Activated CD4-positive, alpha-beta memory T cell treated with anti-CD3 and anti-CD28 coated beads, Interleukin-2, amount 10 ng/mL, durations not matched to agents 7 days and 5 days (primary cell): ENCODE results near the gene PAQR5. TPM values are rescaled to one million over a fixed set of nuclear protein-coding genes. Genes with fewer than 3 reads are reported as not detected.
"Not testable (repeated sequence)": the region's sequence is repeated elsewhere in the genome, so short reads cannot be mapped to it uniquely, and the experiment has no call there.

Experiments
- CTCF ChIA-PET: fragments of 350-600 bp; sonication (Branson Sonifier 250); formaldehyde crosslinking; loops from one replicate; lab custom pipeline; 2021; ENCODE audit warnings: antibody characterized with exemption, inconsistent platforms; lab: Charles Lee
- POLR2A ChIA-PET: fragments of 350-600 bp; sonication (Branson Sonifier 250); formaldehyde crosslinking; loops from one replicate; lab custom pipeline; 2021; ENCODE audit warnings: antibody characterized with exemption; lab: Charles Lee
- DNase-seq: peaks from one replicate; pipeline ENCODE4 v3.0.0-alpha.2; 2020
- H3K27ac Mint-ChIP-seq: one replicate; pipeline ENCODE4 v1.8.0; 2021; ENCODE audit warnings: mild to moderate bottlenecking, mixed read lengths
- H3K27me3 Mint-ChIP-seq: one replicate; pipeline ENCODE4 v1.8.0; 2021; ENCODE audit warnings: mixed read lengths
- H3K36me3 Mint-ChIP-seq: one replicate; pipeline ENCODE4 v1.8.0; 2021; ENCODE audit warnings: low read depth, mixed read lengths
- H3K4me1 Mint-ChIP-seq: one replicate; pipeline ENCODE4 v1.8.0; 2021; ENCODE audit warnings: mixed read lengths
- H3K4me3 Mint-ChIP-seq: one replicate; pipeline ENCODE4 v1.8.0; 2021; ENCODE audit warnings: mild to moderate bottlenecking, mixed read lengths
- H3K9me3 Mint-ChIP-seq: one replicate; pipeline ENCODE4 v1.8.0; 2021; ENCODE audit warnings: mixed read lengths
- total RNA-seq, 2 experiments: library from RNA; stranded (reverse); gene quantifications; one replicate each; pipeline ENCODE4 v1.2.3, GENCODE V29; 2021

PAQR5 gene
- total RNA-seq, 2 experiments from 2014 or later = not detected

DNA sequence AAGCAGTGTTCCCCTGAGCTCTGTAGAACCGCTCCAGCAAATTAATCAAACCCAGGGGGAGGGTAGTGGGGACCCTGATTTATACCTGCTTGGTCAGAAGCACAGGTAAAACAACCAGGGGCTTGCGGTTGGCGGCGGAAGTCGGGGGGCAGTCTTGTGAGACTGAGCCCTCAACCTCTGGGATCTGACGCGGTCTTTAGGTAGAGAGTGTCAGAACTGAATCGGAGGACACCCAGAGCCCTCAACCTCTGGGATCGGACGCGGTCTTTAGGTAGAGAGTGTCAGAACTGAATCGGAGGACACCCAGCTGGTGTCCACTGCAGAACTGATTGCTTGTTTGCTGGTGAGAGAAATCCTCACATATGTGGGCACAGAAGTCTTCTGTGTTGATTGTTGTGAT, 12.9 kb upstream of the PAQR5 start:
- Mint-ChIP-seq H3K27me3 (peaks cover 1% of the 10 kb centered on the region), H3K9me3 (no peaks in the 10 kb centered on the region), H3K27ac (no peak overlapping the region), H3K4me1 (no peaks in the 10 kb centered on the region), H3K4me3 (no peak overlapping the region), H3K36me3 (no peaks in the 10 kb centered on the region)
- no peak for DNase-seq
- CTCF ChIA-PET = no interaction called here
- POLR2A ChIA-PET = no interaction called here

GRCh38 chr15:69288011-69288410, 10.7 kb upstream of the PAQR5 start:
- Mint-ChIP-seq H3K4me3 (no peak overlapping the region), H3K4me1 (no peaks in the 10 kb centered on the region), H3K36me3 (no peaks in the 10 kb centered on the region), H3K27me3 (no peaks in the 10 kb centered on the region), H3K9me3 (no peaks in the 10 kb centered on the region), H3K27ac (no peak overlapping the region)
- POLR2A ChIA-PET = no interaction called here
- CTCF ChIA-PET = no interaction called here
- DNase-seq = no peak

DNA sequence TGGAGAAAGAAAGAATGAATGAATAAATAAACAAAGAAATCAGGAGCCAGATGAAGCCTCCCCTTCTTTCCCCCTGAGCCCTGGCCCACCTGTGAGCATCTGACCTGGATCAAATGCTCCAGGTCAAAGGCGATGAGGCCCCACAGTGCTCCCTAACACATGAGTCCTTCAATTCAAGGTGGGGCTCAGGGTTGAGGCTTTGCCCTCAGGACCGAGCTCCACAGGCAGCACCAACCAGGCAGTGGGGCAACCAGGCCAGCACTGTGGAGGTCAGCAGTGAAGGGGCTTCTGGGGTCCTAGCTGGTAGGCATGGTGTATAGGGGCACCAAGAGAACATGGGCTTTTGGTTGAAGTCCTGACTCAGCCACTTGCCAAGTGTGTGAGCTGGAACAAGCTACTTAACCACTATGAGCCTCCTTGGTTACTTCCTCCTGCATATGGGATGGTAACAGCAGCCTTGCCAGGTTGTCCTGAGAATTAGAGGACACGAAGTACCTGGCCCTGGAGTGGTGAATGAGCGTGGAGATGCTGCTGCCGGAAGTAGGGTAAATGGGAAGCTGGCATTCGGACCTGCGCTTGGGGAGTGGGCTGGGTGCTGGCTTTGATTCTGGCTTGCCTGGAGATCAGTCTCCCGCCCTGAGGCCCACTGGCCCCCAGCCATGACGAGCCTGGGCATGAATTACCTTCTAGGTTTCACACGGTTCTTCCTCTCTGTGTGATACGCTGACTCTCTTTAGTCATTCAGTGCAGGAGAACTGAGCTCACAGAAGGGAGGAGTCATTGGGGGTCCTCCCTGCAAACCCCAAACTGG, 10.0 kb upstream of the PAQR5 start:
- no peak overlapping the region for H3K4me3 Mint-ChIP-seq
- H3K4me1 Mint-ChIP-seq = no peaks in the 10 kb centered on the region
- H3K27ac Mint-ChIP-seq = no peak overlapping the region
- POLR2A ChIA-PET = no interaction called here
- CTCF ChIA-PET = no interaction called here
- DNase-seq = no peak
- H3K27me3 Mint-ChIP-seq = no peaks in the 10 kb centered on the region
- no peaks in the 10 kb centered on the region for H3K36me3 Mint-ChIP-seq
- no peaks in the 10 kb centered on the region for H3K9me3 Mint-ChIP-seq

GRCh38 chr15:69289342-69290146, 9.2 kb upstream of the PAQR5 start:
- H3K36me3 Mint-ChIP-seq = no peaks in the 10 kb centered on the region
- POLR2A ChIA-PET = no interaction called here
- CTCF ChIA-PET = no interaction called here
- H3K27ac Mint-ChIP-seq = no peak overlapping the region
- no peaks in the 10 kb centered on the region for H3K4me1 Mint-ChIP-seq
- H3K4me3 Mint-ChIP-seq = no peak overlapping the region
- no peak for DNase-seq
- no peaks in the 10 kb centered on the region for H3K9me3 Mint-ChIP-seq
- no peaks in the 10 kb centered on the region for H3K27me3 Mint-ChIP-seq

DNA sequence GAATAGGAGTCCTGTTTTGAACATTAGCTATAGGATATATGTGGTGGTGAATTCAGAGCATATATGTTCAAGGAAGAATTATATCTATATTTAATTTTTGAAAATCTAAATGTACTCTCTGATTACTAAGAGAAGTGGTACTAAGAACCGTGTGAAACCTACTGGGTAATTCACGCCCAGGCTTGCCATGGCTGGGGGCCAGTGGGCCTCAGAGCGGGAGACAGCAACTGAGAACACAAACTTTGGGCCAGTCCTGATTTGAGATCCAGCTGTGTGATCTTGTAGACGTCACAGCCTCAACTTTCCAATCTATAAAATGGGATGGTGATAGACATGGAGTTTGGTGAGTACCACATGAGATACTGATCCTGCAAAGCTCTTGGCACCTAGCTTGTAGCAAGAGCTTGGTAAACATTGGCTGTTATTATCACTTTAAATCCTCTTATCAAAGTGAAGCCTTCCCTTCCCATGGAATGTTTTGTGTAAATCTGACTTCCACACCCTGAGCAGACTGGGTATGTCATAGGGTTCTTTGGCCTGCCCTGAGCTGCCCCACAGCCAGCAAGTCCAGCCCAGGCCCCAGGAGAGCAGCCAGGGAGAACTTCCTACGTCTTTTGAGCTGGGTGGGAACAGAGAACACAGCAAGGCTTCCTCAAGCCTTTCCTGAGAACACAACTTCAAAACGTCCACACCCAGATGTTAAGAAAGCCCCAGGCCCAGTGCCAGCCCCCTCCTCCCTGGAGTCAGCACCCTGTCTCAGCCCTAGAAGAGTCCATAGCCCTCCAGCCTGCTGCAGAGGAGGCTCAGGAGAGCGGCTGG, 8.2 kb upstream of the PAQR5 start:
- ChIA-PET POLR2A (no interaction called here), CTCF (no interaction called here)
- H3K4me3 Mint-ChIP-seq = no peak overlapping the region
- H3K36me3 Mint-ChIP-seq = no peaks in the 10 kb centered on the region
- no peaks in the 10 kb centered on the region for H3K4me1 Mint-ChIP-seq
- no peak for DNase-seq
- peaks cover 2% of the 10 kb centered on the region for H3K27me3 Mint-ChIP-seq
- no peak overlapping the region for H3K27ac Mint-ChIP-seq
- H3K9me3 Mint-ChIP-seq = no peaks in the 10 kb centered on the region

- DNase-seq, POLR2A ChIA-PET, H3K9me3 Mint-ChIP-seq, H3K27me3 Mint-ChIP-seq, H3K36me3 Mint-ChIP-seq, H3K27ac Mint-ChIP-seq, H3K4me1 Mint-ChIP-seq, H3K4me3 Mint-ChIP-seq: not testable (repeated sequence)
- CTCF ChIA-PET = interaction anchor here (0.7 to 1.2 kb wide), 2 partner anchors 8 to 1433 kb away, joined by 3 read pairs; no protein-coding TSS in a partner anchor
These were observed 7.1 kb upstream of the PAQR5 start for GRCh38 chr15:69291651-69292050.

GRCh38 chr15:69292826-69293420, 5.8 kb upstream of the PAQR5 start:
- ChIA-PET POLR2A (no interaction called here), CTCF (no interaction called here)
- peaks cover 19% of the 10 kb centered on the region for H3K27me3 Mint-ChIP-seq
- no peaks in the 10 kb centered on the region for H3K9me3 Mint-ChIP-seq
- DNase-seq = no peak
- no peaks in the 10 kb centered on the region for H3K4me1 Mint-ChIP-seq
- no peak overlapping the region for H3K4me3 Mint-ChIP-seq
- H3K27ac Mint-ChIP-seq = no peak overlapping the region
- H3K36me3 Mint-ChIP-seq = no peaks in the 10 kb centered on the region

DNA sequence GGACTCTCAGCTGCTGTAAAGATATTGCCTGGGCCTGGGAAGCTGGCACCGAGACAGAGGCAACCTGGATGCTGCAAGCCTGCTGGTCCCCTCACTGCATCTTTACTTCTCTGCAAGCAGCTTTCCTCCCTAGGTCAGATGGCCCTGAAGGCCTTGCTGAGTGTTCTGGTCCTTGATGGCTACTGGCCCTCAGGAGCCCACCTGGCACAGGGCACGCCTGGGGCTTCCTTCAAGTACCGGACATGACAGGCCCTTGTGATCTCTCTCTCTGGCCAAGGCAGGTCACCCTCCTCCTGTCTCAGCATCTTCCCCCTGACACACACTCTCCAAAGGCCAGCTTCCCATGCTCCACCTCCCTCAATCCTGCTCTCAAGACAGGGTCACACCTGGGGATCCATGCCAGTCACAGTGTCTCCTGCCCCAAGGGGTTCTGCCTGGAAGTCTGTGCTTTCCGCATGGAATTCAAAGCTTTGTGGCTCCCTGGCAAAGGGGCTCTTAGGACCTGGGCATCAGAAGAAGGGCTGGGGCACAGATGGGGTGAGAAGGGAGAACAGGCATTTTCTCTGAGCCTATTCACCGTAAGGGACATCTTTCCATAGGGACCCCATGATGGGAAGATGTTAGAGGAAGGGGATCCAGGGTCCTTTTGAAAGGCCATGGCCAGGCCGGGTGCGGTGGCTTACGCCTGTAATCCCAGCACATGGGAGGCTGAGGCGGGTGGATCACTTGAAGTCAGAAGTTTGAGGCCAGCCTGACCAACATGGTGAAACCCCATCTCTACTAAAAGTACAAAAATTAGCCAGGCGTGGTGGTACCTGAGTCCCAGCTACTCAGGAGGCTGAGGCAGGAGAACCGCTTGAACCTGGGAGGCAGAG, 4.7 kb upstream of the PAQR5 start:
- no peaks in the 10 kb centered on the region for H3K4me1 Mint-ChIP-seq
- H3K36me3 Mint-ChIP-seq = no peaks in the 10 kb centered on the region
- ChIA-PET POLR2A (no interaction called here), CTCF (no interaction called here)
- H3K27ac Mint-ChIP-seq = no peak overlapping the region
- peaks cover 25% of the 10 kb centered on the region for H3K27me3 Mint-ChIP-seq
- no peaks in the 10 kb centered on the region for H3K9me3 Mint-ChIP-seq
- no peak overlapping the region for H3K4me3 Mint-ChIP-seq
- no peak for DNase-seq

DNA sequence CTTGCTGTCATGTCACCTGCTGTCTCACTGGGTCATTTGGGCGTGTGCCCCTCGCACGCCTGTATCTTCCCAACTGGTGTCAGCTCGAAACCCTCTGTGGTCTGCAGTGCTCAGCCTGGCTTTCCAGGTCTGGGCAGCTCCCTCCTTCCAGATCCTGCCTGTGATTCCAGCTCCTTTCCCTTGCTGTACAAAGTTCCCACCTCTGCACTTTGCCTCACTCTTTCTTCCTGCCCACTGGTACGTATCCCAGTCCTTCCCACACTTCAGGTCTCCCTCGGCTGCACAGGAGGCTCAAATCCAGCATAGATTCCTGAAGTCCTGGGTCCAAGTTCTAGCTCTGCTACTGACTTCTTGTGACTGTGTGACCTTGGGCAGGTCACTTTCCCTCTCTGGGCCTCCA, 2.1 kb upstream of the PAQR5 start:
- ChIA-PET POLR2A (no interaction called here), CTCF (no interaction called here)
- Mint-ChIP-seq H3K27ac (no peak overlapping the region), H3K9me3 (no peaks in the 10 kb centered on the region), H3K4me3 (no peak overlapping the region), H3K36me3 (no peaks in the 10 kb centered on the region), H3K4me1 (no peaks in the 10 kb centered on the region), H3K27me3 (peaks cover 47% of the 10 kb centered on the region)
- DNase-seq = no peak

DNA sequence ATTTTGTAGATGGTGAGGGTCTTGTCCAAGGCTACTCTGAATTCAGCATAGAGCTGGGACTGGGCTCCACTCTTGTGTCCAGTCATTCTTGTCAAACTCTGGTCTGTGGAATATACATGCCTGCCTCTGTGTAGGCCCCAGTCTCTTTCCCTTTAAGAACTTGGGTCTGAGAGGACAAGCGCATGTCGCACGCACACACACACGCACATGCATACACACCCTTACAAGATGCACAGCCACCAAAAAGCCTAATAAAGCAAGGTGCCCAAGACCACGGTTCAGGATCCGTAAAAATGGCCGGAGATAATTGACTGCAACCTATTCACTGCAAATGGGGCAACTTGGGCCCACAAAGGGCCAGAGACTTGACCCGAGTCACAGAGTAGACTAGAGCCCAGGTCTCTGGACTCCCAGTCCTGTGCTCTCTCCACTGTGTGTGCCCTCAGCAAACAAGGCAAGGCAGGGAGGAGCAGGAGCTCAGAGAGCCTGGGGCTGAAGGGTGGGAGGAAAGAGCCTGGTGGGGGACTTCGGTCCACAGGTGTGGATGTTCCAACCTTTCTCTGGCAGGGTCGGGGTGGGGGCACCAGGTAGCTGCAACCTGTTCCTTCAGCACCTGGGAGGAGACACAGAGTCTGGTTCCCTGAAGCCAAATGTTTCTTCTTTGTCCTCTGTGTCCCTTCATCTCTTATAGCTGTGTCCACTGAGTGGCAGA, 914 bp upstream of the PAQR5 start:
- peaks cover 49% of the 10 kb centered on the region for H3K27me3 Mint-ChIP-seq
- H3K4me3 Mint-ChIP-seq = no peak overlapping the region
- no peaks in the 10 kb centered on the region for H3K4me1 Mint-ChIP-seq
- ChIA-PET CTCF (no interaction called here), POLR2A (no interaction called here)
- no peak overlapping the region for H3K27ac Mint-ChIP-seq
- DNase-seq = no peak
- no peaks in the 10 kb centered on the region for H3K36me3 Mint-ChIP-seq
- H3K9me3 Mint-ChIP-seq = no peaks in the 10 kb centered on the region

DNA sequence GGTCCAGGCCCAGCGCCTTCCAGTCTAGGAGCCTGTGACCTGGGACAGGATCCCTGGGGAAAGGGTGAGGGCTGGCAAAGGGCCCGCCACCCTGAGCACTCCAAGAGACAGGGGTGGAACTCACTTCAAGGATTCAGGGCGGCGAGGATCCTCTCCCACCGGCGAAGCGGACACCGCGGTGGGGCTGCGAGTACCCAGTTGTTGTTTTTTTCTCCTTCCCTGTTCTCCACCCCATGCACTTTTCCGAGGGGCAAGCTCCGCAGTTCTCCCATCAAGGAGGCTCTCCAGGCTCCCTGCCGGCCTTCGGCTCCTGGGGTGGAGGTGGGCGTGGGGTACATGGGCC, 387 bp upstream of the PAQR5 start:
- H3K9me3 Mint-ChIP-seq = no peaks in the 10 kb centered on the region
- ChIA-PET POLR2A (no interaction called here), CTCF (no interaction called here)
- H3K4me1 Mint-ChIP-seq = no peaks in the 10 kb centered on the region
- no peak overlapping the region for H3K27ac Mint-ChIP-seq
- no peak overlapping the region for H3K4me3 Mint-ChIP-seq
- H3K27me3 Mint-ChIP-seq = peaks cover 49% of the 10 kb centered on the region
- DNase-seq = no peak
- no peaks in the 10 kb centered on the region for H3K36me3 Mint-ChIP-seq

DNA sequence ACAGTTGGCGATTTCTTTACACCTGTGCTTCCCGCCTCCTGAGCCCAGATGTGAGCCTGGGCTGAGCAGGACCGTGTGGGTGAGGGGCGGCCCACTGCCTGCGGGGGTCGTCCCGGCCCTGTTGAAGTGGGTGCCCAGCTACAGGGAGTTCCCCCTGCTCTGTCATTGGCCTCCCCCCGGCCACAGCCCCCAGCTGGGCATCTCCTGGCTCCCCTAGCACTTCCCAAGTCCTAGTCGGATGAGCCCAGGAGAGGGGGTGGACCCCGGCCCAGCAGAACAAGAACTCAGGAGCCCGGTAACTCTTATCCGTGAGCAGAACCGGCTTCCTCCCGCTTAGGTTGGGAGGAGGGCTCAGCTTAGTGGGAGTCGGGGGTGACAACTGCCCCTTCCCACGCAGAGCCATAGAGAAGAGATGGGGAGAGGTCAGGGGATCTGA, 757 bp downstream of the PAQR5 start:
- DNase-seq = no peak
- H3K9me3 Mint-ChIP-seq = no peaks in the 10 kb centered on the region
- no peak overlapping the region for H3K4me3 Mint-ChIP-seq
- no peaks in the 10 kb centered on the region for H3K4me1 Mint-ChIP-seq
- ChIA-PET CTCF (no interaction called here), POLR2A (interaction anchor here (1.7 kb wide), 1 partner anchor 14 kb away, joined by 3 read pairs; no protein-coding TSS in a partner anchor)
- H3K27me3 Mint-ChIP-seq = peaks cover 50% of the 10 kb centered on the region
- no peak overlapping the region for H3K27ac Mint-ChIP-seq
- H3K36me3 Mint-ChIP-seq = no peaks in the 10 kb centered on the region
